Neuron (in vitro differentiated cells): ENCODE data around the gene NBPF6.
"Not testable (repeated sequence)": the region's sequence is repeated elsewhere in the genome, so short reads cannot be mapped to it uniquely, and the experiment has no call there.

ENCODE experiments used
- H2AFZ ChIP-seq: one replicate; pipeline ENCODE4 v1.6.1; 2013; ENCODE audit warnings: low read depth, mild to moderate bottlenecking, inconsistent platforms, low read length, moderate library complexity
- H3K27me3 ChIP-seq: one replicate; pipeline ENCODE4 v1.6.1; 2013; ENCODE audit warnings: low read length; ENCODE audit not compliant: insufficient read depth
- H3K36me3 ChIP-seq: one replicate; pipeline ENCODE4 v1.6.1; 2013; ENCODE audit warnings: low read length; ENCODE audit not compliant: insufficient read depth
- H3K4me1 ChIP-seq: one replicate; pipeline ENCODE4 v1.6.1; 2013; ENCODE audit warnings: low read length; ENCODE audit not compliant: insufficient read depth
- H3K4me3 ChIP-seq: 2 replicates; pipeline ENCODE4 v1.5.1; 2013; ENCODE audit warnings: mild to moderate bottlenecking, low read length, moderate library complexity
- H3K9me3 ChIP-seq: one replicate; pipeline ENCODE4 v1.6.1; 2013; ENCODE audit warnings: low read length

The NBPF6 gene

DNA sequence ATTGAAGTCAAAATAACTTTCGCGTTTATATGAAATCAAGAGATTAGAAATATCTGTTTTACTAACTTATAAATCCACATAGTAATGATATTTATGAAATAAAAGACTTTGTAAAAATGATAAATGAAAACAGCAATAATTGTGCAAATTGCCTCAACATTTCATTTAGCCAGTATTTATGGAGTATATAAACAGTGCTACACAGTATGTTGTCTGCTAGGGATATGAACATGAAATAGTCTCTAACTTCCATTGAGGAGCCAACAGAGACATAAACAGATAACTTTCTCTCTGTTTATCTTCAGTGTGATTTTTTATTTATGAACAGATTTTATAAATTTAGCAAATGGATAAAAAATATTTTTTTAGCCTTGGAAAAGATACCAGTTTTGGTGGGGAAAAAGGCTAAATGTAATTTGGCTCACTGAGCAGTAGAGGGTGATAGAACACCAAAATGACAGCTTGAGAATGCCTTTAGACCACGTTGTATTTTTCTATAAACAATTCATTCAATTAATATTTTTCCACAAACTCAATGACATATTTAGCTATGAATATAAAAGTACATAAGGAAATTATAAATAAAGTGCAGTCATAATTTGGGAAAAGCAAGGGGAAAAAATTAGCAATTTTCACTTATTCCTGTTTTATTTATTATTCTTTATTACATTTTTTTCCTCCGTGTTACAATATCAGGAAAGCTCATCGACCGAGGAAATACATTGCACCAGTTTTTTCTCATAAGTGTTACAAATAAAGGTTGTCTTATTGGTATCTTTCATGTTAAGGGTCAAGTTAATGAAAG is 62.3 kb downstream of the NBPF6 start:
- Histone ChIP-seq H3K4me3 (no peak overlapping the region), H3K9me3 (no peaks in the 10 kb centered on the region), H3K36me3 (no peaks in the 10 kb centered on the region), H2AFZ (no peak overlapping the region), H3K27me3 (no peaks in the 10 kb centered on the region), H3K4me1 (peaks cover 5% of the 10 kb centered on the region)

DNA sequence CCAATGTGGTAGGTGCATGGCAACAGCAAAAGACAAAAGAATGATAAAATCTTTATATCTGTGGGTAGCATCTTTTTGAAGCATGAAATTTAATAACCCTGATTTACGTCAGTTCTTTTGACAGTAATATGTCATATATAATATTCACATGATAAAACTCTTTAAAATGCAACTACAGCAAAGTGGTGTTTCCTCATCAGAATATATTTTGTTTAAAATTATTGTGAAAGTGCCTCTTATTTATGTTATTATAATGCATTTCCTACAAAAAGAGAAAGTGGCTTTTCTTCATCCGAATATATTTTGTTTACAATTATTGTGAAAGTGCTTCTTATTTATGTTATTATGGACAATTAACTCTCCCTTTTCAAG is 62.9 kb downstream of the NBPF6 start:
- Histone ChIP-seq H3K4me3 (no peak overlapping the region), H2AFZ (no peak overlapping the region), H3K4me1 (peaks cover 5% of the 10 kb centered on the region), H3K9me3 (no peaks in the 10 kb centered on the region), H3K27me3 (no peaks in the 10 kb centered on the region), H3K36me3 (no peaks in the 10 kb centered on the region)

DNA sequence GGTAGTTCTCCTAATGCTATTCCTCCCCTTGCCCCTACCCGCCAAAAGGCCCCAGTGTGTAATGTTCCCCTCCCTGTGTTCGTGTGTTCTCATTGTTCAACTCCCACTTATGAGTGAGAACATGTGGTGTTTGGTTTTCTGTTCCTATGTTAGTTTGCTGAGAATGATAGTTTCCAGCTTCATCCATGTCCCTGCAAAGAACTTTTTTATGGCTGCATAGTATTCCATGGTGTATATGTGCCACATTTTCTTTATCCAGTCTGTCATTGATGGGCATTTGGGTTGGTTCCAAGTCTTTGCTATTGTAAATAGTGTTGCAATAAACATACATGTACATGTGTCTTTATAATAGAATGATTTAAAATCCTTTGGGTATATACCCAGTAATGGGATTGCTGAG is 63.8 kb downstream of the NBPF6 start:
- not testable (repeated sequence) for H3K4me3 ChIP-seq, H3K9me3 ChIP-seq, H3K36me3 ChIP-seq, H2AFZ ChIP-seq, H3K4me1 ChIP-seq, H3K27me3 ChIP-seq

DNA sequence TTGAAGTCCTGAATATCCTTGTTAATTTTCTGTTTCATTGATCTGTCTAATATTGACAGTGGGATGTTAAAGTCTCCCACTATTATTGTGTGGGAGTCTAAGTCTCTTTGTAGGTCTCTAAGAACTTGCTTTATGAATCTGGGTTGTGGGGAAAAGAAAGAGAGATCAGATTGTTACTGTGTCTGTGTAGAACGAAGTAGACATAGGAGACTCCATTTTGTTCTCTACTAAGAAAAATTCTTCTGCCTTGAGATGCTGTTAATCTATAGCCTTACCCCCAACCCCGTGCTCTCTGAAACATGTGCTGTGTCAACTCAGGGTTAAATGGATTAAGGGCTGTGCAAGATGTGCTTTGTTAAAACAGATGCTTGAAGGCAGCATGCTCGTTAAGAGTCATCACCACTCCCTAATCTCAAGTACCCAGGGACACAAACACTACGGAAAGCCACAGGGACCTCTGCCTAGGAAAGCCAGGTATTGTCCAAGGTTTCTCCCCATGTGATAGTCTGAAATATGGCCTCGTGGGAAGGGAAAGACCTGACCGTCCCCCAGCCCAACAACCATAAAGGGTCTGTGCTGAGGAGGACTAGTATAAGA is 67.3 kb downstream of the NBPF6 start:
- H3K4me1 ChIP-seq, H2AFZ ChIP-seq: not testable (repeated sequence)

More for the DNA sequence above, 67.3 kb downstream of the NBPF6 start:
- H3K27me3 ChIP-seq, H3K36me3 ChIP-seq, H3K4me3 ChIP-seq, H3K9me3 ChIP-seq: not testable (repeated sequence)
